Effector memory CD8-positive, alpha-beta T cell (primary cell): ENCODE data around the gene TLR9.
A peak's percentile ranks its signal among the peaks of the same experiment; 100 is the strongest.

ENCODE experiments used
- ATAC-seq: fragments of 150-1000 bp; cut with Tn5 transposase; replicated peaks from 2 replicates; pipeline ENCODE4 v1.10.0; 2021; ENCODE audit warnings: mild to moderate bottlenecking, moderate library complexity
- DNase-seq, 3 experiments: peaks; one replicate each; pipeline ENCODE4 v3.0.0; 2021
- H3K27ac Mint-ChIP-seq, 2 donors: one replicate each; pipeline ENCODE4 v1.8.0; 2022; ENCODE audit warnings: mild to moderate bottlenecking in 2 of 2, mixed read lengths in 2 of 2, moderate library complexity in 2 of 2
- H3K27me3 Mint-ChIP-seq, 2 donors: one replicate each; pipeline ENCODE4 v1.8.0; 2022; ENCODE audit warnings: mixed read lengths in 2 of 2
- H3K36me3 Mint-ChIP-seq: one replicate; pipeline ENCODE4 v1.8.0; 2022; ENCODE audit warnings: mild to moderate bottlenecking, moderate library complexity, mixed read lengths; ENCODE audit not compliant: insufficient read depth
- H3K4me1 Mint-ChIP-seq, 2 donors: one replicate each; pipeline ENCODE4 v1.8.0; 2022; ENCODE audit warnings: low read depth in 2 of 2, mixed read lengths in 2 of 2
- H3K4me3 Mint-ChIP-seq, 2 donors: one replicate each; pipeline ENCODE4 v1.8.0; 2022; ENCODE audit warnings: mild to moderate bottlenecking in 2 of 2, mixed read lengths in 2 of 2, moderate library complexity in 2 of 2
- H3K9me3 Mint-ChIP-seq, 2 donors: one replicate each; pipeline ENCODE4 v1.8.0; 2022; ENCODE audit warnings: mixed read lengths in 2 of 2

Gene TLR9

DNA sequence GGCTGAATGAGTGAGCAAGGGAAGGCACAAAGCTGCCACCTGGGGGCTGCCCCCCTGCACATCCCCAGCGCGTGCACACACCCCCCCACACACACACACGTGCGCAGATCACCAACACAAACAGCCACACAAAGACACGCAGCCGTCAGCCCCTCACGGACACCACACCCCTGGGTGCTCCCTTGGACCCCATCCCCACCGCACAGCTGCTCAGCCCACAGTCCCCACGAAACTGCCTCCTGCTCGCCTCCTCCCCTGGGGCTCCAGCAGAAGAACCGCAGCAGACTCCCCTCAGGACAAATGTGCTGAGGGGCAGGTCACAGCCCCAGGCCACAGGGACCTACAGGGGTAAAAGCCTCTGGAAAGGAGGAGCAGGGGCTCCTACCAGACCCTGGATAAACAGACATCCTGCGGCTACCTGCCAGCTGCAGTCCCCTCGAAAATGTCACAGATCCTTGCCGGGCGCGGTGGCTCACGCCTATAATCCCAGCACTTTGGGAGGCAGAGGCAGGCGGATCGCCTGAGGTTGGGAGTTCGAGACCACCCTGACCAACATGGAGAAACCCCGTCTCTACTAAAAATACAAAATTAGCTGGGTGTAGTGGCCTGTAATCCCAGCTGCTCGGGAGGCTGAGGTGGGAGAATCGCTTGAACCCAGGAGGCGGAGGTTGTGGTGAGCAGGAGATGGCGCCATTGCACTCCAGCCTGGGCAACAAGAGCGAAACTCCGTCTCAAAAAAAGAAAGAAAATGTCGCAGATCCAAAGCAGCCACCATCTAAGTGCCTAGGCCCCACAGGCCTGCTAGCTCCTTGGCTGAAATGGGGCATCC is 7.0 kb upstream of the TLR9 start:
- ATAC-seq: no peak
- peak overlapping the region in 1 of 2 donors; percentile 46 for H3K4me3 Mint-ChIP-seq

DNA sequence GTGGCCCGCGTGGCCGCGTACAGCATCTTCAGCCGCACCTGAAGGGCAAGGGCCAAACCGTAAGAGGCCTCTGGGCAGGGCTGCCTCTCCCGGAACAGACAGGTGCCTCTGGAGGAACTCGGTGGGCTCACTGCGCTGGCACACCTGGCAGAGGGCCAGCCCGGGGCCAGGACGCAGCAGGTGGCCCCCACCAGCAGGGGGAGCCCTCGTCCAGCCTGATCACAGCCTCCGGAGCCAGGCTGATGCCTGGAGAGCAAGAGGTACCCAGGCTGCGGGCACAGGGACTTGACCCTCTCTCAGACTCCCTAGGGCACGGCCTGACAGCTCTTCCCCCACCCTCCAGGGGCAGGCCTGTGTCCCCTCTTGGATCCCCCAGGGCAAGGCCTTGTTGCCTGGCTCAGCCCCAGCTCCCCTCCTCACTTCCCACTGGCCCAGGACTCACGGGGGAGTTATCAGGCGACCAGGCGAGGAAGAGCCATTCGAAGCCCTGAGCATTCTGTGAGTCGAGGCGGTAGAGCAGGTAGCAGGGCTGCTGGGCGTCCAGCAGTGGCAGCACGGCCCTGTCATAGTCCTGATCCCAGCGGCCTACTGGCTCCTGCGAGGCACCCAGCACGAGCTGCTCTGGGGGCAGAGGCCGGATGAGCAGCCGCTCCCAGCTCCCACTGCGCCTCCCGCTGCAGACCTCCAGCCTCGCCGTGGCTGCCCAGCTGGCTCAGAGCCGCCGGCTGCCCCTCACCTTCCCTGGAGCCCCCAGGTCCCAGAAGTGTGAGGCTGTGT is 6.2 kb upstream of the TLR9 start:
- Mint-ChIP-seq H3K4me1 (peaks cover 43 to 44% of the 10 kb centered on the region in 2 donors), H3K4me3 (peak overlapping the region; percentile 46 to 65), H3K36me3 (peaks cover 50% of the 10 kb centered on the region), H3K27ac (peak overlapping the region; percentile 62 to 81), H3K27me3 (no peaks in the 10 kb centered on the region), H3K9me3 (no peaks in the 10 kb centered on the region)
- ATAC-seq: peak; percentile 95
- peak; percentile 91 to 92 (median 91) for DNase-seq

More for the DNA sequence above, 7.0 kb upstream of the TLR9 start:
- Mint-ChIP-seq H3K27me3 (no peaks in the 10 kb centered on the region), H3K9me3 (no peaks in the 10 kb centered on the region), H3K4me1 (peaks cover 45 to 46% of the 10 kb centered on the region in 2 donors), H3K36me3 (peaks cover 50% of the 10 kb centered on the region), H3K27ac (peak overlapping the region; percentile 15 to 73)
- DNase-seq: no peak

DNA sequence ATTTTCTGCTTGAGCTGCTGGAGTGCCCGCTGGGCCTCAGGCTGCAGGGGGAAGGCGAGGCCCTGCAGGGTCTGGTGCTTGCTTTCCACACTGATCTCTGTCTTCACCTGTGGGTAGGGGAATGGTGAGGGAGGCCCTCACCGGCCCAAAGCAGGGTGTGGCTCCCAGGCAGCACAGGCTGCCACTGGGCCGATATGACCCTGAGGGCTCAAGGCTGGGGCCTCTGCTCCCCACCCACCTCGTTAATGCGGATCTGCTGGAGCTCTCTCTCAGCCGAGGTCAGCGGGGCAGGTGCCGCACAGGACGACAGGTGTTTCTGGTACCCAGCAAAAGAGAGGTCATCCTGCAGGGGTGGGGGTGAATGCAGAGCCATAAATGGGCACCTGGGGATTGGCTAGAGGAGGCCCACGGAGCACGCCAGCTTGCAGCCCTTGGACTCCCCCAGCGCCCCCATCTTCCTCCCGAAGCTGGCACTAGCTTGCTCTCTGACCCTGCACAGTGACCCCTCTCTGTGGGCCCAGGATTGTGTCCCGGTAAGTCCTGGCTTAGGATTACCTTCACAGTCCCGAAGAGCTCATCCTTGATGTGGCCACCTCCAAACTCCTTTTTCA is 5.5 kb upstream of the TLR9 start:
- peaks cover 46% of the 10 kb centered on the region for H3K36me3 Mint-ChIP-seq
- ATAC-seq (no peak), DNase-seq (no peak)
- H3K27ac Mint-ChIP-seq: peak overlapping the region; percentile 62 to 81
- H3K4me3 Mint-ChIP-seq: no peak overlapping the region
- peaks cover 43 to 44% of the 10 kb centered on the region in 2 donors for H3K4me1 Mint-ChIP-seq
- no peaks in the 10 kb centered on the region for H3K27me3 Mint-ChIP-seq
- H3K9me3 Mint-ChIP-seq: no peaks in the 10 kb centered on the region

DNA sequence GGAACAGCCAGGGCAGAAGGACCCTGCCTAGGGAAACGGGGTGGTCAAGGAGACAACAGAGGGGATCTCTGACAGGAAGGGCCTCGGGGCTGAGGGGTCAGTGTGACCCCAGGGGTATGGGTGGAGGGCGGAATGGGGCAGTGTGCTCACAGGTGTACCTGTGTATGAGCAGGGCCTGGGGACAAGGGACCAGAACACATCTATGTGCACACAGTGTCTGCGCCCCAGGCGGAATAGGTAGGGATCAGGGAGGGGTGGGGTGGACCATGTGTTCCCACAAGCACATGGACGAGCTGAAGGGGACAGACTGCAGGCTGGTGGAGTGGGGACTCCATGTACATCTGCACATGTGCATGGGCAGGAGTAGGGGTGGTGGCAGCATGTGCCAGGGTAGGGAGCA is 5.0 kb upstream of the TLR9 start:
- H3K36me3 Mint-ChIP-seq: peaks cover 46% of the 10 kb centered on the region
- peaks cover 43 to 44% of the 10 kb centered on the region in 2 donors for H3K4me1 Mint-ChIP-seq
- ATAC-seq (no peak), DNase-seq (no peak)
- H3K4me3 Mint-ChIP-seq: peak overlapping the region in 1 of 2 donors; percentile 44
- peak overlapping the region; percentile 72 to 79 for H3K27ac Mint-ChIP-seq
- H3K27me3 Mint-ChIP-seq: no peaks in the 10 kb centered on the region
- H3K9me3 Mint-ChIP-seq: no peaks in the 10 kb centered on the region

DNA sequence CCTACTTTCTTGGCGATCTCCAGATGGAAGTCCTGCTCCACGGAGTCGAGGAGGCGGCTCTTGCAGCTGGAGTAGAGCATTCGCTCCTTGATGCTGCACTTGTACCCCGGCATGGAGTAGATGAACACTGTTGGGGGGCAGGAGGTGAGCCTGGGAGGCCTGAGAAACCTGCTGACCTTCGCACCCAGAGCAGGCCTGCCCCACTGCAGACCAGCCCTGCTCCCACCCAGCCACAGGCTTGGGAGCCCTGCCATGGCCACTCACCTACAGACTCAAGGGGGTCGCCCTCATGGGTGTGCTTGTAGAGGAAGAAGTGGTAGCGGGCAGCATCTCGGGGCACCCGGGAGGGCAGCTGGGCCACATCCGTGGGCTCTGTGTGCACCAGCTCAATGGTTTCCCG is 4.2 kb upstream of the TLR9 start:
- Mint-ChIP-seq H3K27me3 (no peaks in the 10 kb centered on the region), H3K4me1 (peaks cover 40 to 43% of the 10 kb centered on the region in 2 donors), H3K36me3 (peaks cover 46% of the 10 kb centered on the region), H3K27ac (peak overlapping the region; percentile 72 to 79), H3K9me3 (no peaks in the 10 kb centered on the region), H3K4me3 (no peak overlapping the region)
- DNase-seq (no peak), ATAC-seq (no peak)

DNA sequence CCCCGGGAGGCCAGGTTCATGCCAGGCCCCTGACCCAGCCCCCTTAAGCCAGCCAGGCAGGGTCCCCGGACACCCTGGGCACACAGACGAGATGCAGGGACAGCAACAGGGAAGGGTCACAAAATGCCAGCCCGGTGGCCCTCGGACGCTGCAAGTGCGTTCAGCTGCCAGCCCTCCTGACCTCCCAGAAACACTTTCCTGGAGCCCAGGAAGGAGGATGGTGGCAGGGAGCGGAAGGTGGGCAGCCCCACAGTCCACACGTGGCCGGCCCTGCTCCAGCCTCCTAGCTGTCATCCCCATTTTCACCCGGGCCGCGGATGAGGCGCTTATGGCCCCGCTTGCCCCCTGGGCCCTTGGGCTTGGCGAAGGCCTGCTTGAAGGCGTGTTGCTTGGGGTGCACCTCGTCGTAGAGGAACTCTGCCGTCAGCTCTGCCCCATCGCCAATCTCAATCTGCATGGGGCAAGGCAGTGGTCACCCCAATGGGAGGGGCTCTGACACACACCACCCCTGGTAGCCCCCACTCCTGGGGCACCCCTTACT is 3.4 kb upstream of the TLR9 start:
- H3K9me3 Mint-ChIP-seq: no peaks in the 10 kb centered on the region
- peaks cover 43% of the 10 kb centered on the region for H3K36me3 Mint-ChIP-seq
- no peak overlapping the region for H3K27ac Mint-ChIP-seq
- no peak for DNase-seq
- no peaks in the 10 kb centered on the region for H3K27me3 Mint-ChIP-seq
- peaks cover 31 to 45% of the 10 kb centered on the region in 2 donors for H3K4me1 Mint-ChIP-seq
- no peak for ATAC-seq
- no peak overlapping the region for H3K4me3 Mint-ChIP-seq

DNA sequence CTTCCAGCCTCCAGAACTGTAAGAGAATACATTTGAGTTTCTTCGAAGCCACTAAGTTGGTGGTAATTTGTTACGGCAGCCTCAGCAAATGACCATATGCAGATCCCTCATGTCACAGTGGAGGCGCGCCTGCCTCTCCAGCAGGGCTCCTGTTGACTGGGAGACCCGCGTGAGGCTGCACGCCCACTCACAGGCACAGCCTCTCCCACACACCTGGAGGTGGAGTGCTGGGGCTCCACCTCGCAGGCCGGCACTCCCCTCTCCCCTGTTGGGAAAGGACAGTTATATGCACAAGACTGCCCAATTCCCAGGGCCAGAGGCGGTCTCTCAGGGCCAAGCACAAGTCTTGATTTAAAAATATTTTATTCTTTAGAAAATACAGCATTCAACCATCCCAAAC is 2.8 kb upstream of the TLR9 start:
- Mint-ChIP-seq H3K9me3 (no peaks in the 10 kb centered on the region), H3K4me3 (no peak overlapping the region), H3K27me3 (no peaks in the 10 kb centered on the region), H3K4me1 (peaks cover 31 to 46% of the 10 kb centered on the region in 2 donors), H3K27ac (no peak overlapping the region), H3K36me3 (peaks cover 39% of the 10 kb centered on the region)
- no peak for DNase-seq
- ATAC-seq: no peak

DNA sequence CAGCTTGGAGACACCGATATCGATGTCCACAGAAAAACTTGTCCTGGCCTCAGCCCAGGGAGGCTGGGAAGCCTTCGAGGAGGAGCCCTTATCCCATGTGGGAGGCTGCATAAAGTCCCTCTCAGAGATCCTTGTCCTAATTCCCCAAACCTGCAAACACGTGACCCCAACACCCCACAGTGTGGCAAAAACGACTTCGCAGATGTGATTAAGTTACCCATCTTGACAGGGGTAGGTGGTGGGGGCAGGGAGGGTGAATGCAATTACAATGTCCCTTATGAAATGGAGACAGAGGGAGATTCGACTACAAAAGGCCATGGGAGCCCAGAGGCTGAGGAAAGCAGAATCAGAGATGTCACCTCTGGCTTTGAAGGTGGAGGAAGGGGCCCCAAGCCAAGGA is 2.3 kb upstream of the TLR9 start:
- Mint-ChIP-seq H3K4me1 (peaks cover 31 to 49% of the 10 kb centered on the region in 2 donors), H3K9me3 (no peaks in the 10 kb centered on the region), H3K27ac (no peak overlapping the region), H3K4me3 (no peak overlapping the region), H3K36me3 (peaks cover 42% of the 10 kb centered on the region), H3K27me3 (no peaks in the 10 kb centered on the region)
- no peak for DNase-seq
- ATAC-seq: no peak

DNA sequence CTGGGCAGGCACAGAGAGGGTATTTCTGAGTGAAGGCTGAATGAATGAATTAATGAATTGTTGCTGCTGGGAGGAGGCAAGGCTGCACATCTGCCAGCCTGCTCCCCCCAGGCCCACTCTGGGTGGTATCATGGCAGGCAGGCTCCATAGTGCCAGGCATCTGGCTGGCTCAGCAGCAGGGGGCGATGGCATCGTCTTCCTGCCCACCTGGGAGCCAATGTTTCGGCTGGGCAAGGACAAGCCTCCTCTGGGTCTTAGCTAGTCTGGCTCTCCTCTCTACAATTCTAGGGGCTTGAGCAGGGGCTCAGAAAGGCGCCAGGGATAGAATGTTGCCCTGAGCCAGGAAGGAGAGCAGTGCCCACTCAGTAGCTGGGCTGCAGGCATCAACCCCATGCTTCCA is 1.7 kb upstream of the TLR9 start:
- ATAC-seq (no peak), DNase-seq (no peak)
- H3K27ac Mint-ChIP-seq: peak overlapping the region in 1 of 2 donors; percentile 89
- peaks cover 30 to 51% of the 10 kb centered on the region in 2 donors for H3K4me1 Mint-ChIP-seq
- H3K4me3 Mint-ChIP-seq: no peak overlapping the region
- H3K27me3 Mint-ChIP-seq: no peaks in the 10 kb centered on the region
- H3K9me3 Mint-ChIP-seq: no peaks in the 10 kb centered on the region
- peaks cover 38% of the 10 kb centered on the region for H3K36me3 Mint-ChIP-seq

DNA sequence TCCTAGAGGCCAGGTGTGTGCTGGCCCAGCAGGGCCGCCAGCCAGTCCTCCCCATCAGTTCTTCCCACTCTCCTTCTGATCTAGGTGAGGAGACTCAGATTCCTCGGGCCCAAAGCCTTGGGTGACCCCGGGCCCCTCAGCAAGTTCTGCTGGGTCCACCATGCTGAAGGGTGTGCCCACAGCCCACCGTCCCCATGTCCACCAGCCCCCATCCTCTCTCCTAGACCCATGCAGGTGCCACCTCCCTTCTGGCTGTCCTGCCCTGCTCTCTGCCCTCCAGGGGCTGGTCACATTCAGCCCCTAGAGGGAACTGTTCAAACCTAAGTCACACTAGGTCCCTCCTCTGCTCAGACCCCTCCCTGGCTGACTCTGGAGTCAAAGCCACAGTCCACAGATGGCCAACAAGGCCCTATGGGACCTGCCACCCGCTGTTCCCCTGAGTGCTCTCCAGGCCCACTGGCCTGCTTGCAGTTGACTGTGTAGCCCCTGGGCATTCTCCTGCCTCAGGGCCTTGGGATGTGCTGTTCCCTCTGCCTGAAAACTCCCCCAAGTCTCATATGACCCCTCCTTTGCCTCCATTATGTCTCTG is 878 bp upstream of the TLR9 start:
- peaks cover 33% of the 10 kb centered on the region for H3K36me3 Mint-ChIP-seq
- H3K4me3 Mint-ChIP-seq: no peak overlapping the region
- H3K4me1 Mint-ChIP-seq: peaks cover 26 to 50% of the 10 kb centered on the region in 2 donors
- peak overlapping the region; percentile 89 to 94 for H3K27ac Mint-ChIP-seq
- DNase-seq: no peak
- no peak for ATAC-seq
- H3K27me3 Mint-ChIP-seq: no peaks in the 10 kb centered on the region
- no peaks in the 10 kb centered on the region for H3K9me3 Mint-ChIP-seq

DNA sequence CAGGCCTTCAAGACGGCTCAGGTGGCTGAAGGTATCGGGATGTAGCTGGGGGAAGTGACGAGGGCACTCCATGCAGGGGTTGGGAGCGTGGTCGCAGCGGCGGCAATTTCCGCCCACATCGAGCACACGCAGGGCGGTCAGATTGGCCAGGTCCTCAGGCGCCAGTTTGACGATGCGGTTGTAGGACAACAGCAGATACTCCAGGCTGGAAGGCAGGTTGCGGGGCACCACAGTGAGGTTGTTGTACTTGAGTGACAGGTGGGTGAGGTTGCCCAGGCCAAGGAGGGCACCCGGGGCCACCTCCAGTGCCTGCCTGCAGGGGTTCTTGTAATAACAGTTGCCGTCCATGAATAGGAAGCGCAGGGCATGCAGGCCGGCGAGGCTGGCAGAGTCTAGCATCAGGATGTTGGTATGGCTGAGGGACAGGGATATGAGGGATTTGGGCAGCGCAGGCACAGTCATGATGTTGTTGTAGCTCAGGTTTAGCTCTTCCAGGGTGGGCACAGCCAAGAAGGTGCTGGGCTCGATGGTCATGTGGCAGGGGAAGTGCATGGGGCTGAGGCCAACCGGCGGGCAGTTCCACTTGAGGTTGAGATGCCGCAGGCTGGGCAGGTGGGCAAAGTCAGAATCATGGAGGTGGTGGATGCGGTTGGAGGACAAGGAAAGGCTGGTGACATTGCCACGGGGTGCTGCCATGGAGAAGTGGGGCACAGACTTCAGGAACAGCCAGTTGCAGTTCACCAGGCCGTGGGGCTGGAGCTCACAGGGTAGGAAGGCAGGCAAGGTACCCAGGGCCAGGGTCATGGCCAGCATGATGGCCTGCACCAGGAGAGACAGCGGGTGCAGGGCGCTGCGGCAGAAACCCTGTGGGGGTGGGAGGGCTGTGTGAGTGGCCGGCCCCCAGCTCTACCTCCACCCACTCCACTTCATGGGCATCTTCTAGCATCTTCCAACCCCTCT is 1.7 kb downstream of the TLR9 start:
- ATAC-seq (no peak), DNase-seq (no peak)
- Mint-ChIP-seq H3K27me3 (no peaks in the 10 kb centered on the region), H3K4me3 (peak overlapping the region; percentile 13 to 85), H3K4me1 (peaks cover 41 to 67% of the 10 kb centered on the region in 2 donors), H3K9me3 (no peaks in the 10 kb centered on the region), H3K36me3 (peaks cover 15% of the 10 kb centered on the region), H3K27ac (peak overlapping the region in 1 of 2 donors; percentile 89)
